ENCODE measurements around the gene TINAGL1. TPM values are rescaled to one million over a fixed set of nuclear protein-coding genes. Genes with fewer than 3 reads are reported as not detected.

Gene TINAGL1
- polyA plus RNA-seq, 1 donor: 37.7 TPM

GRCh38 chr1:31615414-31615813, 39.1 kb downstream of the TINAGL1 start:
- peaks cover 6% of the 10 kb centered on the region for H3K4me1 ChIP-seq (ENCODE audit: control insufficient read depth, insufficient read depth, low read length)
- no peaks in the 10 kb centered on the region for H3K9me3 ChIP-seq (ENCODE audit: control insufficient read depth, low read depth, low read length)
- DNase-seq: no peak
- no peak overlapping the region for H3K4me3 ChIP-seq (ENCODE audit: low read length)
- WGBS (ENCODE audit: insufficient coverage, low lambda C conversion rate): no CpG with 5 or more reads among the region's 6 CpGs
- H3K27ac ChIP-seq (ENCODE audit: low read length): no peak overlapping the region
- H3K36me3 ChIP-seq (ENCODE audit: control insufficient read depth, insufficient read depth, low read length): no peaks in the 10 kb centered on the region
- H3K27me3 ChIP-seq (ENCODE audit: control insufficient read depth, insufficient read depth, low read length): peaks cover 22% of the 10 kb centered on the region

- Histone ChIP-seq H3K9me3 (ENCODE audit: control insufficient read depth, low read depth, low read length) (no peaks in the 10 kb centered on the region), H3K36me3 (ENCODE audit: control insufficient read depth, insufficient read depth, low read length) (no peaks in the 10 kb centered on the region), H3K27me3 (ENCODE audit: control insufficient read depth, insufficient read depth, low read length) (peaks cover 22% of the 10 kb centered on the region), H3K27ac (ENCODE audit: low read length) (no peak overlapping the region), H3K4me3 (ENCODE audit: low read length) (no peak overlapping the region), H3K4me1 (ENCODE audit: control insufficient read depth, insufficient read depth, low read length) (peaks cover 6% of the 10 kb centered on the region)
- DNase-seq: no peak
- WGBS (ENCODE audit: insufficient coverage, low lambda C conversion rate): no CpG with 5 or more reads among the region's 2 CpGs
These were observed 39.6 kb downstream of the TINAGL1 start for GRCh38 chr1:31615939-31616338.

- Histone ChIP-seq H3K4me1 (ENCODE audit: control insufficient read depth, insufficient read depth, low read length) (peaks cover 6% of the 10 kb centered on the region), H3K4me3 (ENCODE audit: low read length) (peak within 1 kb of the TSS; percentile 57), H3K9me3 (ENCODE audit: control insufficient read depth, low read depth, low read length) (no peaks in the 10 kb centered on the region), H3K27ac (ENCODE audit: low read length) (no peak within 1 kb of the TSS), H3K36me3 (ENCODE audit: control insufficient read depth, insufficient read depth, low read length) (no peaks in the 10 kb centered on the region), H3K27me3 (ENCODE audit: control insufficient read depth, insufficient read depth, low read length) (peaks cover 22% of the 10 kb centered on the region)
- no CpG with 5 or more reads among the region's 48 CpGs for WGBS (ENCODE audit: insufficient coverage, low lambda C conversion rate)
- DNase-seq: no peak
These were observed 41.1 kb downstream of the TINAGL1 start, which contains the start of gene HCRTR1 for GRCh38 chr1:31617218-31617915. Gene HCRTR1, plus strand, starts transcription at chr1:31617689. Its CDS starts 1,504 bp downstream, at chr1:31619193.

GRCh38 chr1:31617916-31618746, 41.8 kb downstream of the TINAGL1 start:
- DNase-seq: peak; percentile 48 to 61
- H3K27me3 ChIP-seq (ENCODE audit: control insufficient read depth, insufficient read depth, low read length): peaks cover 22% of the 10 kb centered on the region
- no peak overlapping the region for H3K27ac ChIP-seq (ENCODE audit: low read length)
- no peaks in the 10 kb centered on the region for H3K9me3 ChIP-seq (ENCODE audit: control insufficient read depth, low read depth, low read length)
- peak overlapping the region; percentile 57 for H3K4me3 ChIP-seq (ENCODE audit: low read length)
- no CpG with 5 or more reads among the region's 56 CpGs for WGBS (ENCODE audit: insufficient coverage, low lambda C conversion rate)
- H3K4me1 ChIP-seq (ENCODE audit: control insufficient read depth, insufficient read depth, low read length): peaks cover 6% of the 10 kb centered on the region
- no peaks in the 10 kb centered on the region for H3K36me3 ChIP-seq (ENCODE audit: control insufficient read depth, insufficient read depth, low read length)

GRCh38 chr1:31618916-31619846, 42.9 kb downstream of the TINAGL1 start:
- H3K4me1 ChIP-seq (ENCODE audit: control insufficient read depth, insufficient read depth, low read length): peaks cover 6% of the 10 kb centered on the region
- no peaks in the 10 kb centered on the region for H3K36me3 ChIP-seq (ENCODE audit: control insufficient read depth, insufficient read depth, low read length)
- WGBS (ENCODE audit: insufficient coverage, low lambda C conversion rate): no CpG with 5 or more reads among the region's 23 CpGs
- no peak overlapping the region for H3K4me3 ChIP-seq (ENCODE audit: low read length)
- no peak for DNase-seq
- no peak overlapping the region for H3K27ac ChIP-seq (ENCODE audit: low read length)
- H3K9me3 ChIP-seq (ENCODE audit: control insufficient read depth, low read depth, low read length): no peaks in the 10 kb centered on the region
- peaks cover 22% of the 10 kb centered on the region for H3K27me3 ChIP-seq (ENCODE audit: control insufficient read depth, insufficient read depth, low read length)

- no CpG with 5 or more reads among the region's 20 CpGs for WGBS (ENCODE audit: insufficient coverage, low lambda C conversion rate)
- Histone ChIP-seq H3K9me3 (ENCODE audit: control insufficient read depth, low read depth, low read length) (no peaks in the 10 kb centered on the region), H3K4me1 (ENCODE audit: control insufficient read depth, insufficient read depth, low read length) (peaks cover 6% of the 10 kb centered on the region), H3K36me3 (ENCODE audit: control insufficient read depth, insufficient read depth, low read length) (peaks cover under 1% of the 10 kb centered on the region), H3K27me3 (ENCODE audit: control insufficient read depth, insufficient read depth, low read length) (peaks cover 22% of the 10 kb centered on the region), H3K4me3 (ENCODE audit: low read length) (no peak overlapping the region), H3K27ac (ENCODE audit: low read length) (no peak overlapping the region)
- DNase-seq: no peak
These were observed 44.5 kb downstream of the TINAGL1 start for GRCh38 chr1:31620631-31621497.

- H3K27me3 ChIP-seq (ENCODE audit: control insufficient read depth, insufficient read depth, low read length): peaks cover 21% of the 10 kb centered on the region
These were observed 45.1 kb downstream of the TINAGL1 start for GRCh38 chr1:31621498-31621820.

GRCh38 chr1:31621847-31622730, 45.8 kb downstream of the TINAGL1 start:
- no peak for DNase-seq
- Histone ChIP-seq H3K9me3 (ENCODE audit: control insufficient read depth, low read depth, low read length) (no peaks in the 10 kb centered on the region), H3K27ac (ENCODE audit: low read length) (no peak overlapping the region), H3K4me1 (ENCODE audit: control insufficient read depth, insufficient read depth, low read length) (peaks cover 6% of the 10 kb centered on the region), H3K36me3 (ENCODE audit: control insufficient read depth, insufficient read depth, low read length) (peaks cover 7% of the 10 kb centered on the region), H3K27me3 (ENCODE audit: control insufficient read depth, insufficient read depth, low read length) (peaks cover 16% of the 10 kb centered on the region), H3K4me3 (ENCODE audit: low read length) (no peak overlapping the region)
- WGBS (ENCODE audit: insufficient coverage, low lambda C conversion rate): 100% methylated on average over 2 of the region's 15 CpGs

More at GRCh38 chr1:31621498-31621820, 45.1 kb downstream of the TINAGL1 start:
- Histone ChIP-seq H3K36me3 (ENCODE audit: control insufficient read depth, insufficient read depth, low read length) (peaks cover 3% of the 10 kb centered on the region), H3K4me1 (ENCODE audit: control insufficient read depth, insufficient read depth, low read length) (peaks cover 6% of the 10 kb centered on the region), H3K9me3 (ENCODE audit: control insufficient read depth, low read depth, low read length) (no peaks in the 10 kb centered on the region), H3K4me3 (ENCODE audit: low read length) (no peak overlapping the region), H3K27ac (ENCODE audit: low read length) (no peak overlapping the region)
- no peak for DNase-seq
- WGBS (ENCODE audit: insufficient coverage, low lambda C conversion rate): no CpG with 5 or more reads among the region's 5 CpGs

GRCh38 chr1:31623365-31623764, 47.0 kb downstream of the TINAGL1 start:
- Histone ChIP-seq H3K36me3 (ENCODE audit: control insufficient read depth, insufficient read depth, low read length) (peaks cover 18% of the 10 kb centered on the region), H3K27ac (ENCODE audit: low read length) (no peak overlapping the region), H3K4me3 (ENCODE audit: low read length) (no peak overlapping the region), H3K27me3 (ENCODE audit: control insufficient read depth, insufficient read depth, low read length) (peaks cover 7% of the 10 kb centered on the region), H3K9me3 (ENCODE audit: control insufficient read depth, low read depth, low read length) (no peaks in the 10 kb centered on the region), H3K4me1 (ENCODE audit: control insufficient read depth, insufficient read depth, low read length) (no peaks in the 10 kb centered on the region)
- WGBS (ENCODE audit: insufficient coverage, low lambda C conversion rate): no CpG with 5 or more reads among the region's 12 CpGs
- DNase-seq: no peak
